ENCODE data around the gene IGSF11.
"Not testable (repeated sequence)": the region's sequence is repeated elsewhere in the genome, so short reads cannot be mapped to it uniquely, and the experiment has no call there.

IGSF11 gene

GRCh38 chr3:118859950-118860349 is 174.7 kb downstream of the IGSF11 start:
- DNase-seq = no peak

- DNase-seq = not testable (repeated sequence)
Measured at GRCh38 chr3:118851466-118852193, 183.0 kb downstream of the IGSF11 start.

GRCh38 chr3:118850687-118851086 is 184.0 kb downstream of the IGSF11 start:
- no peak for DNase-seq
